D721Med (cell line): ENCODE measurements around the gene PLCXD3.

ENCODE experiments used
- DNase-seq: peaks from one replicate; pipeline ENCODE4 v3.0.0; 2011; ENCODE audit warnings: low spot score; ENCODE audit not compliant: insufficient read length
- FAIRE-seq: peaks from 2 replicates; lab custom pipeline; 2011; peaks lifted over from hg19 to GRCh38; lab: Jason Lieb, UNC
- CTCF ChIP-seq: IDR thresholded peaks from 2 replicates; pipeline ENCODE4 v1.5.1; 2012; ENCODE audit warnings: mild to moderate bottlenecking, control low read depth; ENCODE audit not compliant: insufficient read depth; ENCODE audit errors: missing control alignments

PLCXD3 gene

GRCh38 chr5:41404757-41405156, 105.6 kb downstream of the PLCXD3 start:
- TF ChIP-seq CTCF, result no peak
- no peak for DNase-seq
- FAIRE-seq, result no peak

GRCh38 chr5:41403846-41404245, 106.6 kb downstream of the PLCXD3 start:
- DNase-seq, result no peak
- FAIRE-seq, result no peak
- TF ChIP-seq CTCF, result no peak

- no peak for FAIRE-seq
- no peak for TF ChIP-seq CTCF
- no peak for DNase-seq
Measured at GRCh38 chr5:41402845-41403244, 107.6 kb downstream of the PLCXD3 start.

GRCh38 chr5:41399839-41400238, 110.6 kb downstream of the PLCXD3 start:
- TF ChIP-seq CTCF, result no peak
- no peak for FAIRE-seq
- DNase-seq, result no peak

- FAIRE-seq, result no peak
- DNase-seq, result no peak
- TF ChIP-seq CTCF, result no peak
Measured at GRCh38 chr5:41392016-41392415, 118.4 kb downstream of the PLCXD3 start.

GRCh38 chr5:41374631-41375030, 135.8 kb downstream of the PLCXD3 start:
- FAIRE-seq (no peak), DNase-seq (no peak)
- no peak for TF ChIP-seq CTCF

- no peak for DNase-seq
- no peak for TF ChIP-seq CTCF
- no peak for FAIRE-seq
Measured at GRCh38 chr5:41373230-41373629, 137.2 kb downstream of the PLCXD3 start.
